Upper lobe of left lung (tissue), 6 donors: ENCODE results near the gene SCP2. TPM values are rescaled to one million over a fixed set of nuclear protein-coding genes. Genes with fewer than 3 reads are reported as not detected.

Source experiments
- ATAC-seq, 2 donors: fragments of 200-7000 bp; cut with Tn5 transposase; one replicate each; pipeline ENCODE4 v1.9.1; 2022; ENCODE audit warnings: mild to moderate bottlenecking in 2 of 2, moderate library complexity in 2 of 2; ENCODE audit not compliant: low FRiP score in 2 of 2
- DNase-seq, 2 donors: peaks; one replicate each; pipeline ENCODE4 v3.0.0-alpha.2; 2019 to 2020
- H3K27ac ChIP-seq, 4 donors: fragments of 200-600 bp; sonication (generic); one replicate each; pipeline ENCODE4 v1.5.1; 2016 to 2019
- H3K27me3 ChIP-seq, 4 donors: fragments of 200-600 bp; sonication (generic); one replicate each; pipeline ENCODE4 v1.5.1; 2017 to 2019
- H3K36me3 ChIP-seq, 4 donors: fragments of 200-600 bp; sonication (generic); one replicate each; pipeline ENCODE4 v1.5.1; 2016 to 2019
- H3K4me1 ChIP-seq, 4 donors: fragments of 200-600 bp; sonication (generic); one replicate each; pipeline ENCODE4 v1.5.1; 2018 to 2019
- H3K4me3 ChIP-seq, 4 donors: fragments of 200-600 bp; sonication (generic); one replicate each; pipeline ENCODE4 v1.5.1; 2017 to 2019; ENCODE audit warnings: mild to moderate bottlenecking in 2 of 4, moderate library complexity in 1 of 4
- H3K9me3 ChIP-seq, 4 donors: fragments of 200-600 bp; sonication (generic); one replicate each; pipeline ENCODE4 v1.5.1; 2018 to 2019
- CTCF ChIP-seq, 6 experiments: fragments of 450-650 bp in 4 of 6; fragments of 200-600 bp in 2 of 6; sonication (generic) in 2 of 6; IDR thresholded peaks; one replicate each; pipeline ENCODE4 v1.5.1; 2016 to 2019; ENCODE audit warnings: antibody characterized with exemption in 6 of 6
- EP300 ChIP-seq, 4 donors: sonication (generic); formaldehyde crosslinking; IDR thresholded peaks; one replicate each; pipeline ENCODE4 v1.5.1; 2017; ENCODE audit warnings: antibody characterized with exemption in 4 of 4, control low read depth in 2 of 4
- POLR2A ChIP-seq, 4 donors: fragments of 450-650 bp; IDR thresholded peaks; one replicate each; pipeline ENCODE4 v1.5.1; 2016 to 2017; ENCODE audit warnings: antibody characterized with exemption in 4 of 4, mild to moderate bottlenecking in 2 of 4
- POLR2AphosphoS5 ChIP-seq, 2 donors: sonication (generic); formaldehyde crosslinking; IDR thresholded peaks; one replicate each; pipeline ENCODE4 v1.5.1; 2017; ENCODE audit warnings: antibody characterized with exemption in 2 of 2
- WGBS, 2 donors: methylation state at CpG; one replicate each; pipeline ENCODE4 v1.1.5; 2017 to 2018; 5-methylcytosine and 5-hydroxymethylcytosine counted together
- total RNA-seq, 6 donors: library from RNA; depleted of rRNA in 4 of 6; stranded (reverse); fragments of >200 nt in 4 of 6; gene quantifications; one replicate each; pipeline versions ENCODE4 v1.1.0 to v1.2.1, GENCODE V29; 2016 to 2021
- donor health status: DM: no; HTN: no; CAD: no; lungs with moderate emphysema.
- donor health status: DM: no; HTN: yes; CAD: no; lungs with severe emphysema.

SCP2 gene
- total RNA-seq, 6 donors from 2014 or later = 52.4 to 173 (median 131) TPM

- ATAC-seq = no peak
- WGBS, 2 donors = 80 to 88% methylated on average over 7 of the region's 7 CpGs
- TF ChIP-seq POLR2AphosphoS5 (IDR thresholded peaks at IDR 0.05) (no peak), POLR2A (IDR thresholded peaks at IDR 0.05) (no peak)
- Histone ChIP-seq H3K27ac (no peak overlapping the region), H3K9me3 (no peaks in the 10 kb centered on the region), H3K36me3 (peaks cover 0 to 4% (median 0%) of the 10 kb centered on the region in 4 donors), H3K4me1 (peaks cover 0 to 6% (median 3%) of the 10 kb centered on the region in 4 donors), H3K27me3 (no peaks in the 10 kb centered on the region), H3K4me3 (no peak overlapping the region)
- no peak for DNase-seq
Observed at GRCh38 chr1:52915855-52916220, 11.2 kb upstream of the SCP2 start.

- no peak for TF ChIP-seq POLR2A (IDR thresholded peaks at IDR 0.05)
- TF ChIP-seq POLR2AphosphoS5 (IDR thresholded peaks at IDR 0.05) = no peak
- TF ChIP-seq EP300 (IDR thresholded peaks at IDR 0.05) = no peak
- TF ChIP-seq CTCF (IDR thresholded peaks at IDR 0.05) = no peak
- Histone ChIP-seq H3K9me3 (no peaks in the 10 kb centered on the region), H3K4me1 (peaks cover 0 to 12% (median 5%) of the 10 kb centered on the region in 4 donors), H3K36me3 (peaks cover 0 to under 1% (median 0%) of the 10 kb centered on the region in 4 donors), H3K27ac (peak overlapping the region in 3 of 4 donors; percentile 2 to 72 (median 8)), H3K27me3 (no peaks in the 10 kb centered on the region), H3K4me3 (no peak overlapping the region)
- DNase-seq (no peak), ATAC-seq (no peak)
- WGBS, 2 donors = 77 to 85% methylated on average over 10 of the region's 10 CpGs
Observed at GRCh38 chr1:52916241-52916975, 10.7 kb upstream of the SCP2 start.

GRCh38 chr1:52917156-52917555 lies 9.9 kb upstream of the SCP2 start:
- Histone ChIP-seq H3K9me3 (no peaks in the 10 kb centered on the region), H3K4me1 (peaks cover 0 to 19% (median 5%) of the 10 kb centered on the region in 4 donors), H3K27ac (peak overlapping the region in 1 of 4 donors; percentile 2), H3K4me3 (no peak overlapping the region), H3K27me3 (no peaks in the 10 kb centered on the region), H3K36me3 (no peaks in the 10 kb centered on the region)
- 77 to 86% methylated on average over 7 of the region's 7 CpGs for WGBS, 2 donors
- ATAC-seq (no peak), DNase-seq (no peak)
- TF ChIP-seq POLR2A (IDR thresholded peaks at IDR 0.05) (no peak), POLR2AphosphoS5 (IDR thresholded peaks at IDR 0.05) (peak in 1 of 2 donors; percentile 31)

GRCh38 chr1:52917581-52917980 lies 9.5 kb upstream of the SCP2 start:
- ATAC-seq = no peak
- peaks cover 2 to 20% (median 5%) of the 10 kb centered on the region in 4 donors for H3K4me1 ChIP-seq
- no peaks in the 10 kb centered on the region for H3K36me3 ChIP-seq
- TF ChIP-seq CTCF (IDR thresholded peaks at IDR 0.05) (no peak), EP300 (IDR thresholded peaks at IDR 0.05) (no peak), POLR2A (IDR thresholded peaks at IDR 0.05) (no peak), POLR2AphosphoS5 (IDR thresholded peaks at IDR 0.05) (no peak)
- no peaks in the 10 kb centered on the region for H3K9me3 ChIP-seq
- 88 to 96% methylated on average over 1 of the region's 1 CpG for WGBS, 2 donors
- H3K4me3 ChIP-seq = no peak overlapping the region
- no peak overlapping the region for H3K27ac ChIP-seq
- no peaks in the 10 kb centered on the region for H3K27me3 ChIP-seq
- DNase-seq = no peak

- Histone ChIP-seq H3K36me3 (no peaks in the 10 kb centered on the region), H3K9me3 (no peaks in the 10 kb centered on the region), H3K27ac (no peak overlapping the region), H3K4me3 (no peak overlapping the region), H3K27me3 (no peaks in the 10 kb centered on the region), H3K4me1 (peaks cover 2 to 20% (median 5%) of the 10 kb centered on the region in 4 donors)
- DNase-seq (no peak), ATAC-seq (no peak)
- TF ChIP-seq POLR2AphosphoS5 (IDR thresholded peaks at IDR 0.05) (no peak), CTCF (IDR thresholded peaks at IDR 0.05) (no peak), EP300 (IDR thresholded peaks at IDR 0.05) (no peak), POLR2A (IDR thresholded peaks at IDR 0.05) (no peak)
- 80 to 93% methylated on average over 6 of the region's 6 CpGs for WGBS, 2 donors
Observed at GRCh38 chr1:52918201-52918600, 8.9 kb upstream of the SCP2 start.
